Gastrocnemius medialis (tissue), 4 donors: ENCODE results near the gene PPP3CA. TPM values are rescaled to one million over a fixed set of nuclear protein-coding genes. Genes with fewer than 3 reads are reported as not detected.

ENCODE experiments used
- ATAC-seq, 2 donors: fragments of 150-250 bp; one replicate each; pipeline ENCODE4 v1.9.1; 2016
- DNase-seq, 2 donors: peaks; one replicate each; pipeline ENCODE4 v3.0.0-alpha.2; 2019
- H3K27ac ChIP-seq, 4 donors: fragments of 200-600 bp; sonication (generic); 1 replicate in 1 of 4; 2 replicates in 3 of 4; pipeline ENCODE4 v1.5.1; 2016 to 2018; ENCODE audit warnings: mild to moderate bottlenecking in 2 of 4, moderate library complexity in 1 of 4
- H3K27me3 ChIP-seq, 3 donors: fragments of 200-600 bp; sonication (generic) in 2 of 3; 1 replicate in 1 of 3; 2 replicates in 2 of 3; pipeline versions ENCODE4 v1.5.1 to v1.6.0; 2016 to 2019; ENCODE audit warnings: mild to moderate bottlenecking in 1 of 3, moderate library complexity in 1 of 3
- H3K36me3 ChIP-seq, 2 donors: fragments of 200-600 bp; sonication (generic) in 1 of 2; one replicate each; pipeline ENCODE4 v1.5.1; 2017 to 2018
- H3K4me1 ChIP-seq, 2 donors: fragments of 200-600 bp; sonication (generic) in 1 of 2; one replicate each; pipeline ENCODE4 v1.5.1; 2016 to 2017; ENCODE audit warnings: mild to moderate bottlenecking in 2 of 2
- H3K4me3 ChIP-seq, 4 donors: fragments of 200-600 bp; sonication (generic) in 3 of 4; 1 replicate in 1 of 4; 2 replicates in 3 of 4; pipeline ENCODE4 v1.5.1; 2016 to 2019; ENCODE audit warnings: mild to moderate bottlenecking in 2 of 4
- H3K9me3 ChIP-seq, 3 donors: fragments of 200-600 bp; sonication (generic) in 2 of 3; 1 replicate in 1 of 3; 2 replicates in 2 of 3; pipeline ENCODE4 v1.5.1; 2016 to 2019
- POLR2A ChIP-seq, 2 donors: fragments of 450-650 bp; IDR thresholded peaks; one replicate each; pipeline ENCODE4 v1.6.1; 2017; ENCODE audit warnings: antibody characterized with exemption in 2 of 2, mild to moderate bottlenecking in 2 of 2, moderate library complexity in 2 of 2
- in situ Hi-C, 4 donors: fragments of 200-750 bp; cut with MboI; loops; one replicate each; pipeline versions ENCODE4 v1.15.0 to v1.8.0; 2017; ENCODE audit warnings: low sequenced_read_pairs in 4 of 4
- intact Hi-C: fragments of 100-400 bp; cut with DNase I; formaldehyde crosslinking; loops from one replicate; pipeline ENCODE4 v1.15.1; 2023; ENCODE audit warnings: low total_unique reads
- total RNA-seq, 4 donors: library from RNA; depleted of rRNA; stranded (reverse); fragments of >200 nt; gene quantifications; one replicate each; pipeline versions ENCODE4 v1.1.0 to v1.2.3, GENCODE V29; 2016
- TF ChIP-seq, protein P1 (sequence below), 5 experiments: fragments of 450-650 bp in 3 of 5; fragments of 200-600 bp in 2 of 5; sonication (generic) in 2 of 5; IDR thresholded peaks in 4 of 5; conservative IDR thresholded peaks in 1 of 5; 1 replicate in 4 of 5; 2 replicates in 1 of 5; pipeline ENCODE4 v1.5.1; 2016 to 2019; ENCODE audit warnings: antibody characterized with exemption in 5 of 5, mild to moderate bottlenecking in 3 of 5, moderate library complexity in 3 of 5

Gene PPP3CA
- total RNA-seq, 4 donors from 2014 or later = 25.1 to 30.3 (median 26.7) TPM

DNA sequence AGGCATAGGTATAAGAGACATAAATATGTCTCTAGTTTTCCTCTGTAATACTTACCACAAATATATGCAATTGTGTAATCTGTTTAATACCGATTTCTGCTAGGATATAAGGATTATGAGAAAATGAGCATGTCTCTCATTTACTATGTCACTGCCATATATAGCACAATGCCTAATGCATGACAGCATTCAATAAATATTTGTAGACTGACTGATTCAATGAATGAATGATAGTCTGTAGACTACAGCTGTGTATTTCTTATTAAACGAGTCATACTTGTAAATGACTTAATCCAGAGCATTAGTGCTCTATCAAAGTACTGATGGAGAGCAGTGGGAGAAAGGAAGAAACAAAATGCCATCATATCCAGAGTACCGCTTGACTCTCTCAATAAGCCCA is 175.6 kb downstream of the PPP3CA start:
- Histone ChIP-seq H3K27me3 (no peaks in the 10 kb centered on the region), H3K27ac (no peak overlapping the region), H3K4me1 (peaks cover 23 to 24% of the 10 kb centered on the region in 2 donors), H3K9me3 (no peaks in the 10 kb centered on the region), H3K36me3 (no peaks in the 10 kb centered on the region), H3K4me3 (no peak overlapping the region)
- in situ Hi-C loops = loop anchor here in 1 of 4 donors (10.0 kb wide), 1 partner anchor 563 kb away; no protein-coding TSS in a partner anchor
- TF ChIP-seq, protein P1, sequence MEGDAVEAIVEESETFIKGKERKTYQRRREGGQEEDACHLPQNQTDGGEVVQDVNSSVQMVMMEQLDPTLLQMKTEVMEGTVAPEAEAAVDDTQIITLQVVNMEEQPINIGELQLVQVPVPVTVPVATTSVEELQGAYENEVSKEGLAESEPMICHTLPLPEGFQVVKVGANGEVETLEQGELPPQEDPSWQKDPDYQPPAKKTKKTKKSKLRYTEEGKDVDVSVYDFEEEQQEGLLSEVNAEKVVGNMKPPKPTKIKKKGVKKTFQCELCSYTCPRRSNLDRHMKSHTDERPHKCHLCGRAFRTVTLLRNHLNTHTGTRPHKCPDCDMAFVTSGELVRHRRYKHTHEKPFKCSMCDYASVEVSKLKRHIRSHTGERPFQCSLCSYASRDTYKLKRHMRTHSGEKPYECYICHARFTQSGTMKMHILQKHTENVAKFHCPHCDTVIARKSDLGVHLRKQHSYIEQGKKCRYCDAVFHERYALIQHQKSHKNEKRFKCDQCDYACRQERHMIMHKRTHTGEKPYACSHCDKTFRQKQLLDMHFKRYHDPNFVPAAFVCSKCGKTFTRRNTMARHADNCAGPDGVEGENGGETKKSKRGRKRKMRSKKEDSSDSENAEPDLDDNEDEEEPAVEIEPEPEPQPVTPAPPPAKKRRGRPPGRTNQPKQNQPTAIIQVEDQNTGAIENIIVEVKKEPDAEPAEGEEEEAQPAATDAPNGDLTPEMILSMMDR (IDR thresholded peaks at IDR 0.05 in 4 of 5, conservative IDR thresholded peaks at IDR 0.05 in 1 of 5) = no peak
- TF ChIP-seq POLR2A (IDR thresholded peaks at IDR 0.05) = no peak
- no peak for DNase-seq
- no peak for ATAC-seq
- intact Hi-C loops = no loop called here

DNA sequence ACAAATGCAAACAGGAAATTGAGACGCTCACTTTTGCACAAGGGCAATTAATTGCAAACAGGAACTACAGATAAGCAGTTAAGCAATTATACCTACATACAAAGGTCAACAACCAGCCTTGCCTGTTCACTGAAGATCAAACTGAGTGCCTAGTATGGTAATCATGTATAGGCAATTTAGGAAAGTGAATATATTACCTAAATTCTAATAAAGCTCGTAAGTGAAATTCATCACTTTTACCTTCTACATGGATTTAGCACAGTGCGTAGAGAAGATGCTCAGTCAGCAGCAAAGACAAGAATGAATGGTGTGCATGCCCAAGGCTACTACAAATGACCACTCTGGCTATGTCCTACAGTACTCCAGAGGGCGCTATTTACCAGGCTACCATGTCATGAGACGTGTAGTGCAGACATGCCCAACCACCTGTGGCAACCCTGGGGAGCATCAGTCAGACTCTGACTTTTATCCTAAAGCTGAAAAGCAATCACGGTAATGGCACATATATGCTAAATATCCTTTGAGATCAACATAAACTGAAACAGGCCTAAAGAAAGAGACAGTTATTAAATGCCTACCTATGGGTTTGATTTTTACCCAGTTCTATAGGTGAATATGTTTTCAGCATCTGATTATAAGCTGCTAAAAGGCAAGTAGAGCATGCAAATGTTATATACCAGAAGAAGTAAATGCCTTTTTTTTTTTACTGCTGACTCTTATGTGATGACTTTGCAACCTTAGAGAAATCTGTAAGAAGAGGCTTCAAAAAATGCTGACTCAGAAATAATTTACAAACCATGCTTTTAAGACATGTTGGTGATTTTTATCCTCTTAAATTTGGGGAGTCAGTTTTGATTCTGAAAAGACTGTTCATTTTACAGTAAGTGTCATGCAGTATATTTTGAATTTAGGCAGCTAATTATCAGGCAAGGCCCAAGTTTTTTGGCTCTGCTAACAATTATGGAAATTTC is 178.0 kb downstream of the PPP3CA start:
- in situ Hi-C loops (loop anchor here (5.0 to 10.0 kb wide), 2 partner anchors 563 to 565 kb away; no protein-coding TSS in a partner anchor), intact Hi-C loops (loop anchor here (1.0 to 10.0 kb wide), 3 partner anchors 178 to 1075 kb away; partner anchors contain the start of gene PPP3CA)
- Histone ChIP-seq H3K9me3 (no peaks in the 10 kb centered on the region), H3K27ac (no peak overlapping the region), H3K36me3 (no peaks in the 10 kb centered on the region), H3K27me3 (no peaks in the 10 kb centered on the region), H3K4me1 (peaks cover 0 to 17% of the 10 kb centered on the region in 2 donors), H3K4me3 (no peak overlapping the region)
- DNase-seq (peak; percentile 28 to 61), ATAC-seq (peak; percentile 92 to 98)
- TF ChIP-seq, protein P1 (IDR thresholded peaks at IDR 0.05 in 4 of 5, conservative IDR thresholded peaks at IDR 0.05 in 1 of 5) = peak; percentile 69 to 83 (median 77)
- TF ChIP-seq POLR2A (IDR thresholded peaks at IDR 0.05) = no peak

DNA sequence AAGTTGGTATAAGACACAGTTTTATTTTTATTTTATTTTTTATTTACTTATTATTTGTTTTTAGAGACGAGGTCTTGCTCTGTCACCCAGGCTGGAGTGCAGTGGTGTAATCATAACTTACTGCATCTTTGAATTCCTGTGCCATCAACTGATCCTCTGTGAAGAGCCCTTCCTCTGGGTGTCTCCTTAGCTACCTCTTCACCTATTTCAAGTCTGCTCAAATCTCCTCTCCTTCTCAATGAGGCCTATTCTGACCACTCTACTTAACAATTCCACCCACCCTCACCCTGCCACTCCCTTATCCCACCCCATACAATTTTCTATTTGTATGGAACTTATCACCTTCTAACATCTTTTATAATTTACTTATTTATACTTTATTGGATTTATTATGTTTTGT is 183.4 kb downstream of the PPP3CA start:
- ATAC-seq (peak; percentile 72), DNase-seq (no peak)
- peaks cover 0 to 19% of the 10 kb centered on the region in 2 donors for H3K4me1 ChIP-seq
- TF ChIP-seq, protein P1 (IDR thresholded peaks at IDR 0.05 in 4 of 5, conservative IDR thresholded peaks at IDR 0.05 in 1 of 5) = no peak
- TF ChIP-seq POLR2A (IDR thresholded peaks at IDR 0.05) = no peak
- no peaks in the 10 kb centered on the region for H3K9me3 ChIP-seq
- peak overlapping the region in 2 of 4 donors; percentile 24 to 27 for H3K27ac ChIP-seq
- intact Hi-C loops (loop anchor here (10.0 kb wide), 1 partner anchor 1069 kb away; no protein-coding TSS in a partner anchor), in situ Hi-C loops (loop anchor here in 1 of 4 donors (10.0 kb wide), 1 partner anchor 571 kb away; no protein-coding TSS in a partner anchor)
- no peaks in the 10 kb centered on the region for H3K27me3 ChIP-seq
- no peaks in the 10 kb centered on the region for H3K36me3 ChIP-seq
- H3K4me3 ChIP-seq = no peak overlapping the region

DNA sequence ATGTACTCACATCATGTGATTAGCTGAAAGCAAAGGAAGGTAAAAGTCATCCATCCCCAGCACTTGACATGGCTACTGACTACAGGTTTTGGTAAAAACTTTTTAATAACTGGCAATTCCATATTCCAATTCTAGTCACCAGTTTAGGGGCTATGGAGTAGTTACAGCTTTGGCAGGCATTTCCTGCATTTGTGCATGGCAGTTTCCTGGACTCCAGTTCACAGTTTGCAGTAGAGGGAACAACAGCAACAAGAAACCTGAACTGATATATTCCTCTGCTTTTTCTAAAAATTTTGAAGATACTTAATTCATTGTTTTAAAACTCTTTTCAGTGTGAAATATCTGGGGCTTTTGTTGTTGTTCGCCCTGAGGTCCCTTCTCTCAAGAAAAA is 184.3 kb downstream of the PPP3CA start:
- no peak overlapping the region for H3K27ac ChIP-seq
- DNase-seq (no peak), ATAC-seq (no peak)
- no peak overlapping the region for H3K4me3 ChIP-seq
- no peaks in the 10 kb centered on the region for H3K36me3 ChIP-seq
- peaks cover 3 to 26% of the 10 kb centered on the region in 2 donors for H3K4me1 ChIP-seq
- intact Hi-C loops = loop anchor here (10.0 kb wide), 1 partner anchor 1068 kb away; no protein-coding TSS in a partner anchor
- no peak for TF ChIP-seq POLR2A (IDR thresholded peaks at IDR 0.05)
- TF ChIP-seq, protein P1 (IDR thresholded peaks at IDR 0.05 in 4 of 5, conservative IDR thresholded peaks at IDR 0.05 in 1 of 5) = no peak
- no peaks in the 10 kb centered on the region for H3K9me3 ChIP-seq
- no peaks in the 10 kb centered on the region for H3K27me3 ChIP-seq
- in situ Hi-C loops = loop anchor here in 1 of 4 donors (10.0 kb wide), 1 partner anchor 572 kb away; no protein-coding TSS in a partner anchor
